ENCODE measurements around the gene FAM149A.

Gene FAM149A

GRCh38 chr4:186105647-186106321, 1.3 kb downstream of the FAM149A start:
- no peak for DNase-seq (ENCODE audit: low read depth)

GRCh38 chr4:186107947-186108346, 3.4 kb downstream of the FAM149A start:
- no peak for DNase-seq (ENCODE audit: low read depth)

- DNase-seq (ENCODE audit: low read depth) = no peak
Measured at GRCh38 chr4:186108391-186108790, 3.9 kb downstream of the FAM149A start.

- DNase-seq (ENCODE audit: low read depth) = no peak
Measured at GRCh38 chr4:186109245-186109644, 4.7 kb downstream of the FAM149A start.

GRCh38 chr4:186116697-186117096, 12.2 kb downstream of the FAM149A start:
- DNase-seq (ENCODE audit: low read depth) = no peak

- DNase-seq (ENCODE audit: low read depth) = no peak
Measured at GRCh38 chr4:186118582-186118981, 14.1 kb downstream of the FAM149A start.

GRCh38 chr4:186121057-186121456, 16.6 kb downstream of the FAM149A start:
- DNase-seq (ENCODE audit: low read depth) = no peak

- DNase-seq (ENCODE audit: low read depth) = no peak
Measured at GRCh38 chr4:186128842-186129241, 24.3 kb downstream of the FAM149A start.

GRCh38 chr4:186131935-186132334, 27.4 kb downstream of the FAM149A start:
- DNase-seq (ENCODE audit: low read depth) = no peak

- no peak for DNase-seq (ENCODE audit: low read depth)
Measured at GRCh38 chr4:186132577-186133242, 28.2 kb downstream of the FAM149A start.

GRCh38 chr4:186134257-186134656, 29.8 kb downstream of the FAM149A start:
- DNase-seq (ENCODE audit: low read depth) = no peak

GRCh38 chr4:186134861-186135260, 30.4 kb downstream of the FAM149A start:
- DNase-seq (ENCODE audit: low read depth) = no peak

- DNase-seq (ENCODE audit: low read depth) = no peak
Measured at GRCh38 chr4:186137196-186137794, 32.8 kb downstream of the FAM149A start.

GRCh38 chr4:186144198-186144945, 39.9 kb downstream of the FAM149A start:
- no peak for DNase-seq (ENCODE audit: low read depth)

- no peak for DNase-seq (ENCODE audit: low read depth)
Measured at GRCh38 chr4:186144946-186145569, 40.6 kb downstream of the FAM149A start.

GRCh38 chr4:186146458-186146857, 42.0 kb downstream of the FAM149A start:
- DNase-seq (ENCODE audit: low read depth) = no peak

- no peak for DNase-seq (ENCODE audit: low read depth)
Measured at GRCh38 chr4:186148336-186148975, 44.0 kb downstream of the FAM149A start.

- no peak for DNase-seq (ENCODE audit: low read depth)
Measured at GRCh38 chr4:186149872-186150271, 45.4 kb downstream of the FAM149A start.

- DNase-seq (ENCODE audit: low read depth) = no peak
Measured at GRCh38 chr4:186150926-186151325, 46.4 kb downstream of the FAM149A start.

GRCh38 chr4:186151499-186151898, 47.0 kb downstream of the FAM149A start:
- DNase-seq (ENCODE audit: low read depth) = no peak

- no peak for DNase-seq (ENCODE audit: low read depth)
Measured at GRCh38 chr4:186158021-186158813, 53.7 kb downstream of the FAM149A start.

All from HS-27A (cell line).